OCI-LY1 (cell line): Measurements from ENCODE around the gene ZNF521.

Experiments used
- EZH2 ChIP-seq: fragments of 200-600 bp; sonication (generic), shearing (Covaris generic); IDR thresholded peaks from 2 replicates; pipeline ENCODE4 v1.8.0; 2017; ENCODE audit warnings: borderline replicate concordance, mixed run types, mild to moderate bottlenecking, antibody characterized with exemption, low read length, moderate library complexity, mixed read lengths
- TF ChIP-seq, protein P1 (sequence below): fragments of 200-600 bp; sonication (generic), shearing (Covaris generic); IDR thresholded peaks from 2 replicates; pipeline ENCODE4 v1.5.1; 2017; ENCODE audit warnings: mild to moderate bottlenecking, antibody characterized with exemption, low read length, moderate library complexity, mixed read lengths

DNA sequence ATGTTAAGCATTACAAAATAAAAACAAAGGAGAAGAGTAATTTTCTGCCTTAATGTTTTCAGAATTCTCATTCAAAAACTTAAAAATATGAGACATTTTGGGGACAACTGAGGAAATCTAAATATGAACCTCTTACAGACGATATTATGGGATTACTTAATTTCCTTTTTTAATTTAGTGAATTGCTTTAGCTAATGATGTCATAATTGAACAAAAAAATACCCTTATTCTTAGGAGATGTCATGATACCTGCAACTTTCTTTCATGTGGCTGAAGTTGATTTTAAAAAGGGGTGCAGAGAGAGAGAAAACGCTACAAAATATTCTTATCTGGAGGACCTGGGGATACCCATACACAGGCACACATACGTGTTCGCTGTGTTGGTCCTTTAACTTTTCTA lies 129.3 kb downstream of the ZNF521 start:
- TF ChIP-seq, protein P1, sequence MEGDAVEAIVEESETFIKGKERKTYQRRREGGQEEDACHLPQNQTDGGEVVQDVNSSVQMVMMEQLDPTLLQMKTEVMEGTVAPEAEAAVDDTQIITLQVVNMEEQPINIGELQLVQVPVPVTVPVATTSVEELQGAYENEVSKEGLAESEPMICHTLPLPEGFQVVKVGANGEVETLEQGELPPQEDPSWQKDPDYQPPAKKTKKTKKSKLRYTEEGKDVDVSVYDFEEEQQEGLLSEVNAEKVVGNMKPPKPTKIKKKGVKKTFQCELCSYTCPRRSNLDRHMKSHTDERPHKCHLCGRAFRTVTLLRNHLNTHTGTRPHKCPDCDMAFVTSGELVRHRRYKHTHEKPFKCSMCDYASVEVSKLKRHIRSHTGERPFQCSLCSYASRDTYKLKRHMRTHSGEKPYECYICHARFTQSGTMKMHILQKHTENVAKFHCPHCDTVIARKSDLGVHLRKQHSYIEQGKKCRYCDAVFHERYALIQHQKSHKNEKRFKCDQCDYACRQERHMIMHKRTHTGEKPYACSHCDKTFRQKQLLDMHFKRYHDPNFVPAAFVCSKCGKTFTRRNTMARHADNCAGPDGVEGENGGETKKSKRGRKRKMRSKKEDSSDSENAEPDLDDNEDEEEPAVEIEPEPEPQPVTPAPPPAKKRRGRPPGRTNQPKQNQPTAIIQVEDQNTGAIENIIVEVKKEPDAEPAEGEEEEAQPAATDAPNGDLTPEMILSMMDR, result no peak
- no peak for TF ChIP-seq EZH2
